Astrocyte (in vitro differentiated cells and primary cell): ENCODE measurements around the gene VIPR1.

Source experiments
- EZH2 ChIP-seq: IDR thresholded peaks from 2 replicates; pipeline ENCODE4 v1.6.1; 2012; ENCODE audit warnings: mild to moderate bottlenecking, low read length, inconsistent platforms; ENCODE audit not compliant: insufficient read depth
- TF ChIP-seq, protein P1 (sequence below): IDR thresholded peaks from 2 replicates; pipeline ENCODE4 v1.5.1; 2011; ENCODE audit warnings: low read depth, mild to moderate bottlenecking, inconsistent platforms, low read length, moderate library complexity; ENCODE audit not compliant: insufficient read depth

DNA sequence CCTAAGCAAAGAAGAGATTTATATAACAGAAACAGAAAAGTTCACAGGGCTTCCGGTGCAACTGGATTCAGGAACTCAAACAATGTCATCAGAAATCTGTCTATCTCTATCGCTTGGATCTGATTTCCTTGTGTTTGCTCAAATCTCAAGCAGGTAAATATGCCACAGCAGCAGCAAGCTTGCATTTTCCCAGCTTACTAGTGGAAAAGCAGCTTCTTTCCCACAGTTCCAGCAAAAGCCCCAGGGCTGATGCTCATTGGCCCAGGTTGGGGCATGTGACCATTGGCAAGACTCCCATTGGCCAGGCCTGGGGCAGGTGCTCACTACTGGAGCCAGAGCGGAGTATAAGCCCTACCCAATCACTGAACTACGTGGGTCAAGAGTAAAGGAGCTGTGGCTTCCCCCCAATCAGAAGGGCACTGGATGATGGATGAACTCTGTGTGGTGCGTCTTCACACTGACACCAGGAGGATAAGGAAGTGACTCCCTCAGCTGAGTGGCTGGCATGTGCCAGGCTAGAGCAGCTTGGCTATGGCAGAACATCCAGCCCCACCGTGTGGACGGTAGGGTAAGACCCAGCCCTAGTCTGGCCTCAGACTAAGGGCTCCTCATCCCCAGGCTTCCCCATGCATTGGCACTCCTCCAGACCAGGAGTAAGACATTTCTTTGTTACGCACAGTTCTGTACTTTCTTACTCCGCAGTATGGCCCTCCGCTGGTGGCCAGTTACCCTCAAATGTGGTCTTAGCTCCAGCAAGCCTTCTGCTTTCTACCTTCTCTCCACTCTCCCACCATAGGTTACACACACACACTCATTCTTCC, 13.1 kb upstream of the VIPR1 start:
- TF ChIP-seq, protein P1, sequence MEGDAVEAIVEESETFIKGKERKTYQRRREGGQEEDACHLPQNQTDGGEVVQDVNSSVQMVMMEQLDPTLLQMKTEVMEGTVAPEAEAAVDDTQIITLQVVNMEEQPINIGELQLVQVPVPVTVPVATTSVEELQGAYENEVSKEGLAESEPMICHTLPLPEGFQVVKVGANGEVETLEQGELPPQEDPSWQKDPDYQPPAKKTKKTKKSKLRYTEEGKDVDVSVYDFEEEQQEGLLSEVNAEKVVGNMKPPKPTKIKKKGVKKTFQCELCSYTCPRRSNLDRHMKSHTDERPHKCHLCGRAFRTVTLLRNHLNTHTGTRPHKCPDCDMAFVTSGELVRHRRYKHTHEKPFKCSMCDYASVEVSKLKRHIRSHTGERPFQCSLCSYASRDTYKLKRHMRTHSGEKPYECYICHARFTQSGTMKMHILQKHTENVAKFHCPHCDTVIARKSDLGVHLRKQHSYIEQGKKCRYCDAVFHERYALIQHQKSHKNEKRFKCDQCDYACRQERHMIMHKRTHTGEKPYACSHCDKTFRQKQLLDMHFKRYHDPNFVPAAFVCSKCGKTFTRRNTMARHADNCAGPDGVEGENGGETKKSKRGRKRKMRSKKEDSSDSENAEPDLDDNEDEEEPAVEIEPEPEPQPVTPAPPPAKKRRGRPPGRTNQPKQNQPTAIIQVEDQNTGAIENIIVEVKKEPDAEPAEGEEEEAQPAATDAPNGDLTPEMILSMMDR, result no peak
- TF ChIP-seq EZH2, result no peak
